ENCODE results near the gene ETV6.

Gene ETV6

GRCh38 chr12:11697670-11698387 lies 48.4 kb downstream of the ETV6 start:
- DNase-seq, result no peak

- DNase-seq, result no peak
Measured at GRCh38 chr12:11698729-11699128, 49.3 kb downstream of the ETV6 start.

GRCh38 chr12:11701433-11701832 lies 52.0 kb downstream of the ETV6 start:
- no peak for DNase-seq

- no peak for DNase-seq
Measured at GRCh38 chr12:11702959-11703358, 53.5 kb downstream of the ETV6 start.

GRCh38 chr12:11703378-11703777 lies 53.9 kb downstream of the ETV6 start:
- DNase-seq, result no peak

- no peak for DNase-seq
Measured at GRCh38 chr12:11704089-11704488, 54.6 kb downstream of the ETV6 start.

GRCh38 chr12:11705010-11705409 lies 55.5 kb downstream of the ETV6 start:
- no peak for DNase-seq

- no peak for DNase-seq
Measured at GRCh38 chr12:11706509-11707379, 57.3 kb downstream of the ETV6 start.

- no peak for DNase-seq
Measured at GRCh38 chr12:11707535-11707934, 58.1 kb downstream of the ETV6 start.

GRCh38 chr12:11709513-11709912 lies 60.0 kb downstream of the ETV6 start:
- no peak for DNase-seq

- DNase-seq, result no peak
Measured at GRCh38 chr12:11710431-11710830, 61.0 kb downstream of the ETV6 start.

GRCh38 chr12:11710906-11711305 lies 61.4 kb downstream of the ETV6 start:
- no peak for DNase-seq

- DNase-seq, result no peak
Measured at GRCh38 chr12:11711651-11712327, 62.3 kb downstream of the ETV6 start.

GRCh38 chr12:11712491-11712890 lies 63.0 kb downstream of the ETV6 start:
- DNase-seq, result no peak

GRCh38 chr12:11713202-11713601 lies 63.7 kb downstream of the ETV6 start:
- DNase-seq, result no peak

GRCh38 chr12:11714626-11715025 lies 65.2 kb downstream of the ETV6 start:
- DNase-seq, result no peak

GRCh38 chr12:11715621-11716020 lies 66.1 kb downstream of the ETV6 start:
- DNase-seq, result no peak

- DNase-seq, result no peak
Measured at GRCh38 chr12:11716794-11717518, 67.5 kb downstream of the ETV6 start.

- DNase-seq, result no peak
Measured at GRCh38 chr12:11717519-11717961, 68.1 kb downstream of the ETV6 start.

GRCh38 chr12:11718105-11718504 lies 68.6 kb downstream of the ETV6 start:
- DNase-seq, result no peak

- DNase-seq, result no peak
Measured at GRCh38 chr12:11718768-11719253, 69.3 kb downstream of the ETV6 start.

GRCh38 chr12:11719678-11720099 lies 70.2 kb downstream of the ETV6 start:
- no peak for DNase-seq

GRCh38 chr12:11722071-11722470 lies 72.6 kb downstream of the ETV6 start:
- DNase-seq, result no peak
